GM18861 (cell line): ENCODE data around the gene MAL.

Experiments used
- ATAC-seq: cut with Tn5 transposase; IDR thresholded peaks from one replicate; pipeline ENCODE4 v1.9.1; 2021; ENCODE audit not compliant: unreplicated experiment

MAL gene

GRCh38 chr2:95060446-95061118, 35.1 kb downstream of the MAL start:
- no peak for ATAC-seq

- no peak for ATAC-seq
Observed at GRCh38 chr2:95061119-95061512, 35.6 kb downstream of the MAL start.

- ATAC-seq, result no peak
Observed at GRCh38 chr2:95061601-95062183, 36.2 kb downstream of the MAL start.

GRCh38 chr2:95062242-95063085, 37.0 kb downstream of the MAL start:
- peak; percentile 22 for ATAC-seq

- ATAC-seq, result peak; percentile 81
Observed at GRCh38 chr2:95063086-95063958, 37.8 kb downstream of the MAL start.

- no peak for ATAC-seq
Observed at GRCh38 chr2:95068256-95068655, 42.7 kb downstream of the MAL start.

- ATAC-seq, result no peak
Observed at GRCh38 chr2:95069465-95069864, 44.0 kb downstream of the MAL start.

GRCh38 chr2:95071856-95072255, 46.3 kb downstream of the MAL start:
- ATAC-seq, result no peak

- no peak for ATAC-seq
Observed at GRCh38 chr2:95072424-95072823, 46.9 kb downstream of the MAL start.

GRCh38 chr2:95073856-95074662, 48.6 kb downstream of the MAL start:
- no peak for ATAC-seq

- ATAC-seq, result no peak
Observed at GRCh38 chr2:95074663-95075439, 49.3 kb downstream of the MAL start.

GRCh38 chr2:95075440-95076132, 50.1 kb downstream of the MAL start:
- no peak for ATAC-seq

GRCh38 chr2:95076705-95077529, 51.4 kb downstream of the MAL start:
- peak; percentile 77 for ATAC-seq

GRCh38 chr2:95077530-95077825, 52.0 kb downstream of the MAL start:
- no peak for ATAC-seq

GRCh38 chr2:95077861-95078603, 52.5 kb downstream of the MAL start:
- ATAC-seq, result no peak

GRCh38 chr2:95079199-95079683, 53.7 kb downstream of the MAL start:
- ATAC-seq, result no peak

- no peak for ATAC-seq
Observed at GRCh38 chr2:95082477-95082876, 57.0 kb downstream of the MAL start.
